CD4-positive, alpha-beta T cell treated with Interferon alpha-2 for 1 hour (primary cell): ENCODE data around the gene GASK1B.
A peak's percentile ranks its signal among the peaks of the same experiment; 100 is the strongest.

Source experiments
- DNase-seq, 2 donors: peaks; one replicate each; pipeline ENCODE4 v3.0.0-alpha.2; 2020 to 2022

GASK1B gene

DNA sequence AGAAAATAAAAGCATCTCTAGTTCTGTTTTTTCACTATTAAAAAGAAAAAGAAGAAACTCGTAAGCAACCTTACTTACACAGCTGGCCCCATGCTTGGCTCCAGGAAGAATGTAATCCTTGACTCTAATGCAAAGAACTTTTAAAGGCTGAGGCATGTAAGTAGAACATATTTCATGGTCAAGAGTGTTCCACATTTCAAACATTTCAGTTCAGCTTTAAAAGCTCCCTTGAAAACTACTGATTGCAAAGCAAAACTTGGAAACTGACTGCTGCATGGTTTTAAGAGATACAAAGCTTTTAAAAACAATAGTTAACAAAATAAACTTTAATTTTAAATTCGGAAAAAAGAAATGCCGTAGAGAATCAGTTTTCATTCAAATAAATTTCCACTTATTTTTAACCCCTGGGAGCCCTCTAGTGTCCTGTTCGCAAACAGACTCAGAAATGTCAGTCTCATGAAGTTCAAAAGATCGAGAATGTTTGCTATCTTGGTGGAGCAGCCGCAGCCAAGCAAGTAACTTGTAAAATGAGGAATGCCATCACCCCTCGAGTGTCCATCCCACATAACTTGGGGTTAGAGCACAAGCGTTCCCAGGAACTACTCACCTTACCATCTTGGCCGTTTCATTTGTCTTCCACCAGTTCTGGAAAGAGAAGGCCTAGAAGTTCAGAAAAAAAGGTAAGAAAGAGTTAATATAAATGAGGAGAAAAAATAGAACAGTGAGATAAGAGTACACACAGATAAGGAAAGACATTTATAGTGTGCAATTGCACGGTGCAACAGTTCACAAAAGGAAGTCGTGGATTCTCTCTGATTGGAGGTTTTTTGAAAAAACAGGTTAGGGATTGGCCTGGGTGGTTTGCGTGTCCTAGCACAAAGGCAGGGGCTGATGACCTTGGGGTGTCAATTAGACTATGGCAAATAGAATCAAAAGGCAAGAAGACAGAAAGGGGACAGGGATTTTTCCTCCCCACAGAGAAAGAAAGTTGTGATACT is at the start of gene GASK1B:
Gene GASK1B, minus strand, starts transcription at position 765 of the 998 bp plus-strand sequence. CDS start 1,650 bp downstream, outside the sequence.
- DNase-seq = no peak

DNA sequence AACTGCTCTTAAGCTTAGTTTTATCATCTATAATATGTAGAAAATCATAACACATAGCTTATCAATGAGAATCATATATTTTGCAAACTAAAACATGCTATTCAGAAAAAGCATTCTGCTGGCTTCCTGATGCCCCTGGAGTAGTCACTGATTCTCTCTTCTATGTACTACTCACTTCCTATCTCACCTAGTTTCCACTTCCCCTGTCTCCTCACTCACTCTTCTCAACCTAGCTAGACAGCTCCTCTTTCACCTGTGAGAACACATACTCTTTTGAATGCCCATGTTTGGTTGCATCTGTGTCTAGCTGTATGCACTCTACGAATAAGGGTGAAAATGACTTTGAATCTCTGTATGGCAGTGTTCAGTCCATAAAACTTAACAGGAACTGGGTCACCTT is 46.8 kb upstream of the GASK1B start:
- DNase-seq = no peak

GRCh38 chr4:158217763-158218162 is 44.9 kb upstream of the GASK1B start:
- DNase-seq = no peak

DNA sequence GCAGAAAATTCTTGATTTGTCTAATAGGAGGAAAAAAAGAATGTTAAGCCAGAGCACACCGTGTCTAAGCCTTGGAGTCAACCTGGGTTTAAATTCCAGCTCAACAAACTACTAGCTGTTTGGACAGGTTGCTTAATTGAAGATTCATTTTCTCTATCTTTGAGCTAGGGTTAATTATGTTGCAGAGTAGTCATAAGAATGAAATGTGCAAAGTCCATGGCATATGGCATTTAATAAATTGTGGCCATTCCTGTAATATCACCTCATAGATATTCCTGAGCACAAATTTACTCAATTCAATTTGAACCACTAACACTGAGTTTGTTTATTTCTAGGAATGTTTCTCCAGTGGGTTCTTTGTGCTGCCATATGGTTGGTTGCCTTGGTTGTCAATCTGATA is 42.0 kb upstream of the GASK1B start:
- no peak for DNase-seq

- no peak for DNase-seq
These were observed 40.6 kb upstream of the GASK1B start for GRCh38 chr4:158213466-158213865.

GRCh38 chr4:158211222-158211621 is 38.4 kb upstream of the GASK1B start:
- DNase-seq = no peak

- peak; percentile 14 to 56 for DNase-seq
These were observed 37.3 kb upstream of the GASK1B start, which contains the start of gene TMEM144 for GRCh38 chr4:158209825-158210807. Gene TMEM144, plus strand, starts transcription at chr4:158210486. Its CDS starts 2,182 bp downstream, at chr4:158212668.

DNA sequence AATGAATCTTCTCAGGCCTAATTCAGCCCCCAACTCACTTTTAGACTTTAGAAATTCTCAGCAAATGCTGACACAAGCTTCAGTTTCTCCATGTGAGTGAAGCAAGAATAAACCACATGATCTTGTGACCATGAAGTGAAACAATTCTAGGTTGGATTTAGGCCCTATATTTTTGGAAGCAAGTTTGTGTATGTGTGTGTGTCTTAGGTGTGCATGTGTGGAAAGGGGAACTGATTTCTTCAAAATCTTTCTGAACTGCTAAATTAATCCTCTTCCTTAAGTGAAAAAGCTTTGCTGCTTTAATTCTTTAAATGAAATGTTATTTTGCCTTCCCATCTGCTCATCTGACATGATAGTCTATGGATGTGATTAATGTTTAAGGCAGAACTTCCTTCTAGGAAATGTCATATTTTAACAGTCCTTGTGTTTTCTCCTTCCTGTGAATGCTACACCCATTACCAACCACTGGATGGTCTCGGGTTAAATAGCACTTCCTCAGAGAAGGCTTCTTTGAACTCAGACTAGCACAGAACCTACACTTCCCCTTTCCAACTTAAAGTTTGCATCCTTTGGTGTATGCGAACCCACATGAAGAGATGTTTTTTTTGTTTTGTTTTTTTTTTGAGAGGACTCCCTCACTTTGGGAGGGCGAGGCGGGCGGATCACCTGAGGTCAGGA is 36.3 kb upstream of the GASK1B start:
- peak; percentile 4 to 8 for DNase-seq

GRCh38 chr4:158203929-158204328 is 31.1 kb upstream of the GASK1B start:
- no peak for DNase-seq

- DNase-seq = no peak
These were observed 30.6 kb upstream of the GASK1B start for GRCh38 chr4:158203436-158203835.

DNA sequence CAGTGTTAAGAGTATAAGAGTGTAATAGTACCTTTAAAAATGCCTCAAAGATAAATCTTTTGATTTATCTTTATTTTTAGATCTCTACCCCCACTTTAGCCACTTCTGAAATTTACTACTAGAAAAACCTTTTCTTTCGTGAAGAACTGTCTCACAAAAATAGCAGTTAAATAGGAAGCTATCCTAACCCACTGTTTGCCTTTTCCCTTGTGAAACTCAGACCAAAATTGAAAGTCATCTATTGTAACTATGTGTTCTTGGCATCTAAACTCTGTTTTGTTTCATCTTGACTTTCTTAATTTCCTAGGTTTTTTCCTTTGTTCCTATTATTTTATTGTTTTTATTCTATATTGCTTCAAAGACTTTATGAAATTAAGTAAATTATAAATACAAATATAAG is 29.7 kb upstream of the GASK1B start:
- DNase-seq = no peak

GRCh38 chr4:158201876-158202275 is 29.1 kb upstream of the GASK1B start:
- no peak for DNase-seq

- DNase-seq = no peak
These were observed 28.5 kb upstream of the GASK1B start for GRCh38 chr4:158201322-158201721.

GRCh38 chr4:158200214-158200613 is 27.4 kb upstream of the GASK1B start:
- DNase-seq = no peak

DNA sequence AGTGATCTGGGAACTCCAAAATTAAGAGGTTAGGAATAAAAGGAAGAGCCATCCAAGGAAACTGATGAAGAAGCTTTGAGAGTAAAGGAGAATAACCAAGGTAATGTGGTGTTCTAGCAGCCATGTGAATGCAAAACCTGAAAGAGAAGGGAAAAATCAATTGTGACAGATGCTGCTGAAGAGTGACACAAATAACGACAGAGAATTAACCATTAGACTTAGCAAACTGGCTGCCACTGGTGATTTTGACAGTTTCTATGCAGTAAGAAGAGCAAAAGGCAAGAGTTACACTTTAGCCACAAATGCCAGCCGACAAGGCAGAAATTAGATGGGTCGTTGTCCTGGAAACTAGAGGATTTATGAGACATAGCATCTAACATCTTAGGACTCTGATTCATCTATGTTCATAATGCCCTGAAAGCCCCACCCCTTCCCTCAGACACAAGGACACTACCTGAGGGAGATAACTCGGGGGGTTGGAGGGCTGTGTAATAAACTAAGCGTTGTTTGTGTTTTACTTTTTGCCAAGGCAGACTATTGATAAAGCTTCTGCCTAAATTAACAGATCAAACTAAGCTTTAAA is 24.5 kb upstream of the GASK1B start:
- no peak for DNase-seq

DNA sequence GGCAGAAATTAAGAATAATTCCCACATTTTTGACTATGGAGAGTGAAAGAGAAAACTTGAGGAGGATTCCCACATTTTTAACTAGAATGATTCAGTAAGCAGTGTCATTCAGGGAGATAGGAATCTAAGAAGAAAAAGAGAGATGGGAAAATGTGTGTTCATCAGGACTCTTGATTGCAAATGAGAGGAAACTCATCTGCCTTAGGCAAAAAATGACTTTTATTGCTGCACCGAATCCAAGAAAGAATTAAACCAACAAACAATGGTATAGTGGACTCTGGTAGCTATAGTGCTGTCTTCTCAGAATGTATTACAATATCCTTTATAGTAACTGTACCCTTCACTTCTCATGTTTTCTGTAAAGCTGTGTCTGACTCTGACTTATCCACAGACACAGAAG is 22.5 kb upstream of the GASK1B start:
- no peak for DNase-seq

GRCh38 chr4:158193171-158193749 is 20.4 kb upstream of the GASK1B start:
- peak in 1 of 2 donors; percentile 8 for DNase-seq

GRCh38 chr4:158192439-158193158 is 19.8 kb upstream of the GASK1B start:
- no peak for DNase-seq

GRCh38 chr4:158190718-158191117 is 17.9 kb upstream of the GASK1B start:
- DNase-seq = no peak

DNA sequence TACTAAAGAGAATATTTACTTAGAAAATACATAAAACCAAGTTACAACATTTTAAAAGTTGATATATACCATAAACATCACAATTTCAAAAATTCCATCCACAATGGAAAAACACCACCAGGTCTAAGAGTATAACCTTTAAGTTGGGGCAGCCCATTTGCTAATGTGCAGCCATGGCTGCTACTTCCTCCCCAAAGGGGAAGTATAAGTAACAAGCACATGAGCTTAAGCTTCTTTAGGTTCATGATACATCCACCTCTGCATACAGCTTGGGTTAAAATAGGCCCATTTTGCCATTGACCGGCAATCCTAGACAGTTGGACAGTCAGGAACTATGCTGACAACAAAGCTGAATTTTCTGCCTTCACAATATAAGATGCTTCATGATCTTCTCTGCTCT is 16.6 kb upstream of the GASK1B start:
- DNase-seq = no peak

DNA sequence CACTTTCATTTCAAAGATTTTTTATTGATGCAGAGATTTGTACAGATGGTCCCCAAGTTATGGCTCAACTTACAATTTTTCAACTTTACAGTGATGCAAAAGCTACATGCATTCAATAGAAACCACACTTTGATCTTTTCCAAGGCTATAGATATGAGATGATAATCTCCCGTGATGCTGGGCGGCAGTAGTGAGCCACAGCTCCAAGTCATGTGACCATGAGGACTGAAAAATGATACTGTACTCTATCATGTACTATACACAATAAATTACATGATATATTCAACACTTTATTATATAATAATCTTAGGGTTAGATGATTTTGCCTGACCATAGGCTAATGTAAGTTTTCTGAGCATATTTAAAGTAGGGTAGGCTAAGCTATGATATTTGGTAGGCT is 14.0 kb upstream of the GASK1B start:
- DNase-seq = no peak
